ENCODE data around the gene PTPRD. TPM values are rescaled to one million over a fixed set of nuclear protein-coding genes. Genes with fewer than 3 reads are reported as not detected.

PTPRD gene
- total and polyA plus RNA-seq, 2 of the 4 experiments (the other 2 are of a cell fraction) = 0.07 to 0.18 TPM

DNA sequence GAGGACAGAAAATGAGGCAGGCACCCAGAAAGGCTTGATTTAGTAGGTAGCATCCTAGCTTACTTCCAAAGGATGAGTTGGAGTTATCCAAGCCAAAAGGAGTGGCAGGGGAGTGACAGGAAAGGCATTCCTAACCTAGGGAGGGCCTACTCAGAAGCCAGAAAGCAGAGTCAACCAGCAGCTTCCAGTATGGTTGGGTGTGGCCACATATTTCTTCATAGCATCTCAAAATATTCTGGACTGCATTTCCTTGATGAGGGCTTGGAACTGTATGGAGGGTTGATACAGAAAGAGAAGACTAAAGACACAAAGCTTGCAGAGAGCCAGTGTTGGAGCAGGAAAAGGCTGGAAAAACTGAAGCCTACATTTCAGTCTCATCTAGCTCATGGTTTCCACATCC, 2156.5 kb downstream of the PTPRD start:
- no peaks in the 10 kb centered on the region for H4K20me1 ChIP-seq (ENCODE audit: insufficient read depth, low read length)

More for the DNA sequence above, 2156.5 kb downstream of the PTPRD start:
- no peak overlapping the region for H2BK120ac ChIP-seq (ENCODE audit: low read depth, low read length)
- H3K4me1 ChIP-seq (ENCODE audit: control insufficient read depth, insufficient read depth, low read length) = no peaks in the 10 kb centered on the region
- H2AK9ac ChIP-seq (replicated peaks; ENCODE audit: low read depth, low read length, poor library complexity) = no peak overlapping the region
- H2BK20ac ChIP-seq (ENCODE audit: low read depth, low read length) = no peak overlapping the region
- intact Hi-C loops (cut with micrococcal nuclease) = no loop called here
- H3K9me1 ChIP-seq (ENCODE audit: insufficient read depth, low read length) = no peaks in the 10 kb centered on the region
- no peak for DNase-seq
- H3K4me3 ChIP-seq (ENCODE audit: insufficient read depth, low read depth, low read length) = no peak overlapping the region
- no peak overlapping the region for H2AFZ ChIP-seq (replicated peaks; ENCODE audit: low read length, poor library complexity)
- no peak overlapping the region for H4K91ac ChIP-seq (ENCODE audit: insufficient read depth, low read depth, low read length)
- H3K9me3 ChIP-seq (ENCODE audit: control insufficient read depth, insufficient read depth, low read length) = peaks cover 4% of the 10 kb centered on the region; the same call in 1 of the 2 replicates
- no peak overlapping the region for H2BK5ac ChIP-seq (ENCODE audit: low read depth, low read length, poor library complexity, severe bottlenecking)
- H3K79me1 ChIP-seq (ENCODE audit: low read depth in 1 of 2, low read length in 2 of 2) = no peaks in the 10 kb centered on the region
- CTCF ChIA-PET = no interaction called here
- H3K36me3 ChIP-seq (ENCODE audit: control insufficient read depth, insufficient read depth, low read length) = no peaks in the 10 kb centered on the region
- no peak overlapping the region for H3K27ac ChIP-seq (ENCODE audit: insufficient read depth, low read length)
- H4K8ac ChIP-seq (ENCODE audit: low read depth in 2 of 2, low read length in 2 of 2) = no peak overlapping the region
- dilution Hi-C loops (cut with HindIII; ENCODE audit: low sequenced_read_pairs, unreplicated experiment) = no loop called here
- no peak overlapping the region for H2BK15ac ChIP-seq (ENCODE audit: low read depth, low read length)
- H3K23ac ChIP-seq (ENCODE audit: low read depth, low read length) = no peak overlapping the region
- H3K14ac ChIP-seq (replicated peaks; ENCODE audit: low read depth, low read length) = no peak overlapping the region
- H3K27me3 ChIP-seq (ENCODE audit: control insufficient read depth, insufficient read depth, low read length) = no peaks in the 10 kb centered on the region
- H3K4me2 ChIP-seq (ENCODE audit: low read depth, low read length) = no peak overlapping the region
- in situ Hi-C loops (cut with MboI; ENCODE audit: low sequenced_read_pairs) = no loop called here
- no peak overlapping the region for H2AK5ac ChIP-seq (ENCODE audit: low read depth, low read length)
- no peak overlapping the region for H3K18ac ChIP-seq (ENCODE audit: low read depth, low read length)
- no peak overlapping the region for H3K4ac ChIP-seq (ENCODE audit: low read depth, low read length)
- H3K56ac ChIP-seq (ENCODE audit: extremely low read depth, insufficient read depth, low read length) = no peak overlapping the region
- H3K9ac ChIP-seq (ENCODE audit: low read depth, low read length) = no peak overlapping the region
- POLR2A ChIA-PET (ENCODE audit: unreplicated experiment) = no interaction called here
- no peak for TF ChIP-seq POLR2A (IDR thresholded peaks at IDR 0.05; ENCODE audit: low read depth, low read length)
- TF ChIP-seq FOS (IDR thresholded peaks at IDR 0.05; ENCODE audit: low read depth, low read length) = no peak
- no peak for TF ChIP-seq SMC3 (IDR thresholded peaks at IDR 0.05; ENCODE audit: low read depth, low read length)
- no peak for TF ChIP-seq CHD1 (IDR thresholded peaks at IDR 0.05; ENCODE audit: low read depth, low read length)
- no peak for TF ChIP-seq MAFK (IDR thresholded peaks at IDR 0.05; ENCODE audit: low read depth, low read length)
- TF ChIP-seq, protein P1, sequence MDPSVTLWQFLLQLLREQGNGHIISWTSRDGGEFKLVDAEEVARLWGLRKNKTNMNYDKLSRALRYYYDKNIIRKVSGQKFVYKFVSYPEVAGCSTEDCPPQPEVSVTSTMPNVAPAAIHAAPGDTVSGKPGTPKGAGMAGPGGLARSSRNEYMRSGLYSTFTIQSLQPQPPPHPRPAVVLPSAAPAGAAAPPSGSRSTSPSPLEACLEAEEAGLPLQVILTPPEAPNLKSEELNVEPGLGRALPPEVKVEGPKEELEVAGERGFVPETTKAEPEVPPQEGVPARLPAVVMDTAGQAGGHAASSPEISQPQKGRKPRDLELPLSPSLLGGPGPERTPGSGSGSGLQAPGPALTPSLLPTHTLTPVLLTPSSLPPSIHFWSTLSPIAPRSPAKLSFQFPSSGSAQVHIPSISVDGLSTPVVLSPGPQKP (IDR thresholded peaks at IDR 0.05; ENCODE audit: borderline replicate concordance, low read depth, low read length) = no peak
- TF ChIP-seq RFX5 (IDR thresholded peaks at IDR 0.05; ENCODE audit: low read depth, low read length) = no peak
- no peak for TF ChIP-seq RAD21 (IDR thresholded peaks at IDR 0.05; ENCODE audit: low read length)
- no peak for TF ChIP-seq RCOR1 (IDR thresholded peaks at IDR 0.05; ENCODE audit: insufficient replicate concordance, low read length)
- no peak for TF ChIP-seq NFE2L2 (IDR thresholded peaks at IDR 0.05; ENCODE audit: low read depth, low read length)
- TF ChIP-seq MXI1 (IDR thresholded peaks at IDR 0.05; ENCODE audit: borderline replicate concordance, low read depth, low read length) = no peak
- no peak for TF ChIP-seq CEBPB (IDR thresholded peaks at IDR 0.05; ENCODE audit: low read depth, low read length)
- TF ChIP-seq, protein P2, sequence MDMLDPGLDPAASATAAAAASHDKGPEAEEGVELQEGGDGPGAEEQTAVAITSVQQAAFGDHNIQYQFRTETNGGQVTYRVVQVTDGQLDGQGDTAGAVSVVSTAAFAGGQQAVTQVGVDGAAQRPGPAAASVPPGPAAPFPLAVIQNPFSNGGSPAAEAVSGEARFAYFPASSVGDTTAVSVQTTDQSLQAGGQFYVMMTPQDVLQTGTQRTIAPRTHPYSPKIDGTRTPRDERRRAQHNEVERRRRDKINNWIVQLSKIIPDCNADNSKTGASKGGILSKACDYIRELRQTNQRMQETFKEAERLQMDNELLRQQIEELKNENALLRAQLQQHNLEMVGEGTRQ (IDR thresholded peaks at IDR 0.05; ENCODE audit: low read depth, low read length) = no peak
- TF ChIP-seq MAZ (IDR thresholded peaks at IDR 0.05; ENCODE audit: borderline replicate concordance, low read depth, low read length) = no peak
- TF ChIP-seq BHLHE40 (IDR thresholded peaks at IDR 0.05; ENCODE audit: low read depth, low read length) = no peak
- TF ChIP-seq, protein P3, sequence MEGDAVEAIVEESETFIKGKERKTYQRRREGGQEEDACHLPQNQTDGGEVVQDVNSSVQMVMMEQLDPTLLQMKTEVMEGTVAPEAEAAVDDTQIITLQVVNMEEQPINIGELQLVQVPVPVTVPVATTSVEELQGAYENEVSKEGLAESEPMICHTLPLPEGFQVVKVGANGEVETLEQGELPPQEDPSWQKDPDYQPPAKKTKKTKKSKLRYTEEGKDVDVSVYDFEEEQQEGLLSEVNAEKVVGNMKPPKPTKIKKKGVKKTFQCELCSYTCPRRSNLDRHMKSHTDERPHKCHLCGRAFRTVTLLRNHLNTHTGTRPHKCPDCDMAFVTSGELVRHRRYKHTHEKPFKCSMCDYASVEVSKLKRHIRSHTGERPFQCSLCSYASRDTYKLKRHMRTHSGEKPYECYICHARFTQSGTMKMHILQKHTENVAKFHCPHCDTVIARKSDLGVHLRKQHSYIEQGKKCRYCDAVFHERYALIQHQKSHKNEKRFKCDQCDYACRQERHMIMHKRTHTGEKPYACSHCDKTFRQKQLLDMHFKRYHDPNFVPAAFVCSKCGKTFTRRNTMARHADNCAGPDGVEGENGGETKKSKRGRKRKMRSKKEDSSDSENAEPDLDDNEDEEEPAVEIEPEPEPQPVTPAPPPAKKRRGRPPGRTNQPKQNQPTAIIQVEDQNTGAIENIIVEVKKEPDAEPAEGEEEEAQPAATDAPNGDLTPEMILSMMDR (conservative IDR thresholded peaks at IDR 0.05; ENCODE audit: low read depth, low read length) = no peak
- ATAC-seq (ENCODE audit: low read depth) = no peak
- no TSS peak for BruUV-seq (replicated peaks)
- no peak overlapping the region for H4K5ac ChIP-seq (ENCODE audit: low read depth, low read length)
